SK-MEL-5 (cell line): ENCODE data around the gene LMBRD1. TPM values are rescaled to one million over a fixed set of nuclear protein-coding genes. Genes with fewer than 3 reads are reported as not detected.

Source experiments
- total RNA-seq: library from RNA; depleted of rRNA; stranded (reverse); fragments of >200 nt; shearing (Covaris generic); gene quantifications from 2 replicates; pipeline ENCODE4 v1.2.3, GENCODE V29; 2014; rRNA removed

Gene LMBRD1
- total RNA-seq, 1 experiment from 2014 or later = 42.3 TPM

Other genes with a start within 250 kb of the LMBRD1 start
- 39.9 and 41.7 TPM in 2 replicates for gene COL19A1, start 69.5 kb upstream of the LMBRD1 start, total RNA-seq